ENCODE measurements around the gene SLC43A3. TPM values are rescaled to one million over a fixed set of nuclear protein-coding genes. Genes with fewer than 3 reads are reported as not detected.

SLC43A3 gene
- total RNA-seq, 1 donor from 2014 or later = 53.5 TPM

DNA sequence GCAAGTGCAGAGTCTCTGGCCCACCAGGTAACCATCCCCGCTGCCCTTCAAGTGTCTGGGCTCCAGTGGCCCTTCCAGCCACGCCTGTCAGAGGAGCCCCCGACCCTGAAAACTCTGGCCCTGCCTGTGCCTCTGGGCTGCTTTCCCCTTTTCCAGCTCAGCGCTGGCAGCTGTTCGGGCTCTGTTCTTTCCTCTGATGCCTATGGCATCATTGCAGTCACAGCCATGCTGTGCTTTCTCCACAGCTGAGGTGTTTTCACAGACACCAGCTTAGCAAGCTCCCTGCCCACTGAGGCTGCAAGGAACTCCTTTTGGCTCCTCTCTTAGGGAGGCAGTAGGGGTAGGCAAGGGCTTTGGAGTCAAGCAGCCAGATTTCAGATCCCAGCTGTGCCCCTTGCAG, 67.5 kb downstream of the SLC43A3 start:
- intact Hi-C loops (cut with DNase I) = no loop called here

DNA sequence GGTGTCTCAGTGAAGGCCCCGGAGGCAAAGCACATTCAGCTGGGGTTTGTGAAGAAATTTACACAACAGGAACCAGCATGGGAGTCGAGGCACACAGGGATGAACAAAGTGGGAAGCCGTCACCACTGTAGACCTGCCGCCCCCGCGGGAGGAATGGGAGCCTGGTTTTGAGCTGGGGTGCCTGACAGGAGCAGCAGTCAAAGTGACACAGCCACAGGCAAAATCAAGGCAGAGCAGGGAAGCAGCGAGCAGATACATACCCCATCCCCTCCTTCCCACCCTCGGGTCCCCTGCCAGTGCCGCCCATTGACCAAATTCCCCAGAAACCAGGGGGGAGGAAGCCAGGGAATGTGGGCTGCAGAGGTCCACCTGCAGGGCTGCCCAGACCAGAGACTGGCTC, 67.9 kb downstream of the SLC43A3 start:
- TF ChIP-seq POLR2A (IDR thresholded peaks at IDR 0.05) (no peak), POLR2AphosphoS5 (IDR thresholded peaks at IDR 0.05; ENCODE audit: insufficient read depth in 1 of 2, low read depth in 1 of 2) (no peak)
- TF ChIP-seq, protein P1, sequence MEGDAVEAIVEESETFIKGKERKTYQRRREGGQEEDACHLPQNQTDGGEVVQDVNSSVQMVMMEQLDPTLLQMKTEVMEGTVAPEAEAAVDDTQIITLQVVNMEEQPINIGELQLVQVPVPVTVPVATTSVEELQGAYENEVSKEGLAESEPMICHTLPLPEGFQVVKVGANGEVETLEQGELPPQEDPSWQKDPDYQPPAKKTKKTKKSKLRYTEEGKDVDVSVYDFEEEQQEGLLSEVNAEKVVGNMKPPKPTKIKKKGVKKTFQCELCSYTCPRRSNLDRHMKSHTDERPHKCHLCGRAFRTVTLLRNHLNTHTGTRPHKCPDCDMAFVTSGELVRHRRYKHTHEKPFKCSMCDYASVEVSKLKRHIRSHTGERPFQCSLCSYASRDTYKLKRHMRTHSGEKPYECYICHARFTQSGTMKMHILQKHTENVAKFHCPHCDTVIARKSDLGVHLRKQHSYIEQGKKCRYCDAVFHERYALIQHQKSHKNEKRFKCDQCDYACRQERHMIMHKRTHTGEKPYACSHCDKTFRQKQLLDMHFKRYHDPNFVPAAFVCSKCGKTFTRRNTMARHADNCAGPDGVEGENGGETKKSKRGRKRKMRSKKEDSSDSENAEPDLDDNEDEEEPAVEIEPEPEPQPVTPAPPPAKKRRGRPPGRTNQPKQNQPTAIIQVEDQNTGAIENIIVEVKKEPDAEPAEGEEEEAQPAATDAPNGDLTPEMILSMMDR (IDR thresholded peaks at IDR 0.05) = no peak
- intact Hi-C loops (cut with DNase I) = no loop called here
- H3K36me3 ChIP-seq = no peaks in the 10 kb centered on the region
- no peaks in the 10 kb centered on the region for H3K9me3 ChIP-seq
- no peak overlapping the region for H3K4me3 ChIP-seq
- peaks cover 18% of the 10 kb centered on the region for H3K4me1 ChIP-seq
- H3K27me3 ChIP-seq = no peaks in the 10 kb centered on the region
- DNase-seq (ENCODE audit: extremely low spot score in 2 of 2) = no peak
- no peak overlapping the region for H3K27ac ChIP-seq

More for the DNA sequence above, 67.5 kb downstream of the SLC43A3 start:
- H3K36me3 ChIP-seq = no peaks in the 10 kb centered on the region
- no peaks in the 10 kb centered on the region for H3K9me3 ChIP-seq
- no peak overlapping the region for H3K27ac ChIP-seq
- peaks cover 18% of the 10 kb centered on the region for H3K4me1 ChIP-seq
- TF ChIP-seq POLR2AphosphoS5 (IDR thresholded peaks at IDR 0.05; ENCODE audit: insufficient read depth in 1 of 2, low read depth in 1 of 2) (no peak), POLR2A (IDR thresholded peaks at IDR 0.05) (no peak)
- TF ChIP-seq, protein P1 (IDR thresholded peaks at IDR 0.05) = no peak
- DNase-seq (ENCODE audit: extremely low spot score in 2 of 2) = no peak
- no peaks in the 10 kb centered on the region for H3K27me3 ChIP-seq
- H3K4me3 ChIP-seq = no peak overlapping the region

DNA sequence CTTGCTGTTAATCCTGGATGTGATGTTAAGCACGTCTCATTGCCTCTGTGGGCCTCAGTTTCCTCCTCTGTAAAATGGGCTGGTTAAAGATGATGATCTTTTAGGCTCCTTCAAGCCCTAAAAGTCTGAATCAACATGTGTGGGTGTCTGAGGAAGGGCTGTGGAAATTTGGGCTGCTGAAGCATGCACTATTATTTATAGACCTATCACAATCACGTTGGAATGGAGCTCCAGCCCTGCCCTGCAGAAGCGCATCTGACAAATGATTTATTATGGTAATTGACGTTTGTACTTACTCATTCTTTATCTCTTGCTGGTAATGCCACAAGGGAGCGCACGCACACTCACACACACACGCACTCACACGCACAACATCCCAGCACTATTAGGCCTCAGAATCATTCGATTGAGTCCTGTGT, 68.4 kb downstream of the SLC43A3 start:
- Histone ChIP-seq H3K27me3 (no peaks in the 10 kb centered on the region), H3K36me3 (no peaks in the 10 kb centered on the region), H3K4me3 (no peak overlapping the region), H3K9me3 (no peaks in the 10 kb centered on the region), H3K4me1 (peaks cover 18% of the 10 kb centered on the region), H3K27ac (no peak overlapping the region)
- TF ChIP-seq, protein P1 (IDR thresholded peaks at IDR 0.05) = no peak
- TF ChIP-seq POLR2A (IDR thresholded peaks at IDR 0.05) (no peak), POLR2AphosphoS5 (IDR thresholded peaks at IDR 0.05; ENCODE audit: insufficient read depth in 1 of 2, low read depth in 1 of 2) (no peak)
- DNase-seq (ENCODE audit: extremely low spot score in 2 of 2) = no peak
- intact Hi-C loops (cut with DNase I) = no loop called here

DNA sequence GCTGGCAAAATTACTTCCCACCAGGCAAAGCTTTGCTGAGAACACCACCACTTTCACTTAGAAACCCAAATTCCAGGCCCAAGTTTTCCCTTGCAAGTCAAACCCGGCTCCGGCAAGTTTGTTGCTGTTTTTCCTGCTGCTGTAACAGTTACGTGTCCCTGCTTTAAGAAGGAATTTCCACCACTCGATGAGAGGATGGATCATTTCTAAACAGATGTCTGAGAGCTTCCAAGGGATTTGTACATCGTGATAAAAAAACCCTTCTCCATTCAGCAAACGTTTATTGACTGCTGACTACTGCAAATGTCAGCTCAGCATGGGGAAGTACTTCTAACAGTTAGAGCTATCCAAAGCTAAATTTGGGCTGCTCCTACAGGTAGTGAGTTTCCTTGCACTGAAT, 69.1 kb downstream of the SLC43A3 start:
- peak overlapping the region; percentile 33 for H3K27ac ChIP-seq

DNA sequence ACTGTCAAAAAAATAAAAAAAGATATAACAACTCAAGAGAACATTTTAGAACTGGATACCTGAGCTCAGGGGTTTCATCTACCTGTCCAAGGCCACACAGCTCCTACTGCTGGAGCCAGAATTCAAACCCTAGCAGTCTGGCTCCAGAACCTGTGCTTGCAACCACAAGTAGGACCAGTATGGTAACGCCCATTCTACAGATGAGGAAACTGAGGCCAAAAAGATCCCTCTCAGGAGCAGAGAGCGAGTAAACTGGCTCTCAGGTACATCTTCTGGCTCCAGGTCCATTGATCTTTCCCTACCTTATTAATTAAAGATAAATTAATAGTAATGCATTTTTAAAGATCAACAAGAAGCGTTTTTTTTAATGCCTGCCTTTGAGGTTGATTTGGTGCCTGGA, 69.6 kb downstream of the SLC43A3 start:
- Histone ChIP-seq H3K27me3 (no peaks in the 10 kb centered on the region), H3K36me3 (no peaks in the 10 kb centered on the region), H3K27ac (peak overlapping the region; percentile 33), H3K9me3 (no peaks in the 10 kb centered on the region), H3K4me1 (peaks cover 18% of the 10 kb centered on the region), H3K4me3 (no peak overlapping the region)
- intact Hi-C loops (cut with DNase I) = no loop called here
- TF ChIP-seq, protein P1 (IDR thresholded peaks at IDR 0.05) = no peak
- TF ChIP-seq POLR2A (IDR thresholded peaks at IDR 0.05) (no peak), POLR2AphosphoS5 (IDR thresholded peaks at IDR 0.05; ENCODE audit: insufficient read depth in 1 of 2, low read depth in 1 of 2) (no peak)
- no peak for DNase-seq (ENCODE audit: extremely low spot score in 2 of 2)

More for the DNA sequence above, 69.1 kb downstream of the SLC43A3 start:
- H3K36me3 ChIP-seq = no peaks in the 10 kb centered on the region
- TF ChIP-seq POLR2AphosphoS5 (IDR thresholded peaks at IDR 0.05; ENCODE audit: insufficient read depth in 1 of 2, low read depth in 1 of 2) = no peak
- TF ChIP-seq POLR2A (IDR thresholded peaks at IDR 0.05) = no peak
- H3K4me1 ChIP-seq = peaks cover 18% of the 10 kb centered on the region
- no peak overlapping the region for H3K4me3 ChIP-seq
- no peak for DNase-seq (ENCODE audit: extremely low spot score in 2 of 2)
- H3K27me3 ChIP-seq = no peaks in the 10 kb centered on the region
- H3K9me3 ChIP-seq = no peaks in the 10 kb centered on the region
- intact Hi-C loops (cut with DNase I) = no loop called here

Small RNAs within 50 kb of the gene (small RNA-seq; reads per million reads assigned to genes)
- not detected for gene RNA5SP341

Other genes with a start within 250 kb of the SLC43A3 start
- gene LRRC55, start 245.2 kb downstream of the SLC43A3 start, total RNA-seq = 0.74 TPM
- 2.9 TPM for gene APLNR, start 189.9 kb downstream of the SLC43A3 start, total RNA-seq
- 159 TPM for gene TNKS1BP1, start 102.2 kb downstream of the SLC43A3 start, total RNA-seq
- 85.4 TPM for gene SSRP1, start 91.2 kb downstream of the SLC43A3 start, total RNA-seq
- gene P2RX3, start 88.8 kb downstream of the SLC43A3 start, total RNA-seq = not detected
- gene PRG3, start 46.0 kb downstream of the SLC43A3 start, total RNA-seq = not detected
- not detected for gene PRG2, start 36.5 kb downstream of the SLC43A3 start, total RNA-seq
- gene RTN4RL2, start 33.4 kb upstream of the SLC43A3 start, total RNA-seq = 2.0 TPM
- gene SLC43A1, start 88.6 kb upstream of the SLC43A3 start, total RNA-seq = 22.6 TPM
- gene TIMM10, start 103.6 kb upstream of the SLC43A3 start, total RNA-seq = 45.2 TPM
- gene SMTNL1, start 110.5 kb upstream of the SLC43A3 start, total RNA-seq = not detected
- gene UBE2L6, start 140.6 kb upstream of the SLC43A3 start, total RNA-seq = 48.1 TPM
- 779 TPM for gene SERPING1, start 170.6 kb upstream of the SLC43A3 start, total RNA-seq
- 2.7 TPM for gene YPEL4, start 222.8 kb upstream of the SLC43A3 start, total RNA-seq
- 10.8 TPM for gene CLP1, start 230.6 kb upstream of the SLC43A3 start, total RNA-seq
- 46.2 TPM for gene ZDHHC5, start 241.0 kb upstream of the SLC43A3 start, total RNA-seq

All from vagina (tissue), 2 donors.